NK-92 (cell line): Measurements from ENCODE around the gene IL34.
"Not testable (repeated sequence)": the region's sequence is repeated elsewhere in the genome, so short reads cannot be mapped to it uniquely, and the experiment has no call there.

Experiments used
- DNase-seq: peaks from one replicate; lab custom pipeline; 2025; ENCODE audit not compliant: unreplicated experiment; lab: John Stamatoyannopoulos, UW

The IL34 gene

DNA sequence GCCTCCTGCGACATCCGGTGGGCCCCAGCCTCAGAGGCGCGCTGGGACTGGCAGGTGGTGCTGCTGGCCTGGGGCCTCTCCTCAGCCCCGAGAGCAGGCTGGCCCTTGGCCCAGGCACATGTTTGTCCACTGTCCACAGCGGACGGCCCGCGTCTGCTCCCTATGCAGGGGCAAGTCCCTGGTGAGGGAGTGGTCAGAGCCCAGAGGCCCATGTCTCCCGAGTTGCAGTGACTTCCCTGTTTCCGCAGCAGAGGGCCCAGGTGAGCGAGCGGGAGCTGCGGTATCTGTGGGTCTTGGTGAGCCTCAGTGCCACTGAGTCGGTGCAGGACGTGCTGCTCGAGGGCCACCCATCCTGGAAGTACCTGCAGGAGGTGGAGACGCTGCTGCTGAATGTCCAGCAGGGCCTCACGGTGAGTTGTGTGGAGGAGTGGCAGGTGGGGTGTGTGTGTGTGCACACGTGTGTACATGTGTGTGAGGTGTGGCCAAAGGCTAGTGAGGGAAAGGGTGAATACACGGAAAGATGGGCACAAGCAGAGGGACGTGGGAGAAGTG lies 10.4 kb downstream of the IL34 start:
- no peak for DNase-seq

DNA sequence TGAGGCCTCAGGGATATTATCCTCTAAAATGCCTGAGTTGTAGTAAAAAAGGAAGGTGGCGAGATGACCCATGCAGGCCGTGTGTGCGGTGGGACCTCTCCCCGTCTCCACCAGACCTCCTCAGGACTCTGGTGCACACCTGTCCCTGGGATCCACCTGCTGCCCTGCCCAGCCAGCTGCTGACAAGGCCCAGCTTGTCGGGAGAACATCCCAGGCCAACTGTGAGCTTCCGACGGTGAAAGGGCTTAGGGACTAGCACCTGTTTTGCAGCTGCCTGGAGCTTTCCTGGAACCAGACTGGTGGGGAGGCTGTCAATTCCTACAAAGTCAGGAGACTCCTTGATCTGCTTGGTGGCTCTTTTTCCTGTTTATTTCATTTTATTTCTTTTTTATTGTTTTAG lies 11.6 kb downstream of the IL34 start:
- no peak for DNase-seq

DNA sequence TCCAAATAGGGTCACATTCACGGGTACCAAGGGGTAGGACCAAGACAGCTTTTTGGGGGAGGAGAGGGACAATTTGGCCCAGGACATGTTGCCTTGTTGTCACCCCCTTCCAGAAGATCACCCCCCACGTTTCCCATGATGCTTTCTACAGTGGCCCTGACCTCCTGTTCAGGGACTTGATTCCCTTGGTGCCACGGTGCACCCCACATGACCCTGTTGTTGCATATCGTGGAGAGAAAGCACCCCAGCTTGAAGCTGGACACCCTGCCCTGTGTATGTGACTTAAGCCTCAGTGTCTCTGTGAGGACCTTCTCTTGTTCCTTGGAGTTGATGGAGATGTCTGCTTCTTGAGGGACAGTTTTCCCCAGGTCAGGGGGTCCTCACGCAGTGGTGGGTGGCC lies 12.6 kb downstream of the IL34 start:
- DNase-seq = no peak

DNA sequence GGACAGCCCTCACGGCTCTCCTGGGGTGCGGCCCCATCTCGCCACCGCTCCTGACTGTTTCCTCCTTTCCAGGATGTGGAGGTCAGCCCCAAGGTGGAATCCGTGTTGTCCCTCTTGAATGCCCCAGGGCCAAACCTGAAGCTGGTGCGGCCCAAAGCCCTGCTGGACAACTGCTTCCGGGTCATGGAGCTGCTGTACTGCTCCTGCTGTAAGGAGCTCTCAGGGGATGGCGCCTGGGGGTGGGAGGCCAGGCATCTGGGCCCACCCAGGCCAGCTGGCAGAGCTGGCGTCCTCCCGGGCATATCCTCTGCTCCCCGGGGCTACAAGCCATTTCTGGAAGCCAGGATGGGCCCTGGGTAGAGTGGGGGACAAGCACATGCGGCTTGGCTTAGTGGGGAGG lies 13.2 kb downstream of the IL34 start:
- DNase-seq = no peak

DNA sequence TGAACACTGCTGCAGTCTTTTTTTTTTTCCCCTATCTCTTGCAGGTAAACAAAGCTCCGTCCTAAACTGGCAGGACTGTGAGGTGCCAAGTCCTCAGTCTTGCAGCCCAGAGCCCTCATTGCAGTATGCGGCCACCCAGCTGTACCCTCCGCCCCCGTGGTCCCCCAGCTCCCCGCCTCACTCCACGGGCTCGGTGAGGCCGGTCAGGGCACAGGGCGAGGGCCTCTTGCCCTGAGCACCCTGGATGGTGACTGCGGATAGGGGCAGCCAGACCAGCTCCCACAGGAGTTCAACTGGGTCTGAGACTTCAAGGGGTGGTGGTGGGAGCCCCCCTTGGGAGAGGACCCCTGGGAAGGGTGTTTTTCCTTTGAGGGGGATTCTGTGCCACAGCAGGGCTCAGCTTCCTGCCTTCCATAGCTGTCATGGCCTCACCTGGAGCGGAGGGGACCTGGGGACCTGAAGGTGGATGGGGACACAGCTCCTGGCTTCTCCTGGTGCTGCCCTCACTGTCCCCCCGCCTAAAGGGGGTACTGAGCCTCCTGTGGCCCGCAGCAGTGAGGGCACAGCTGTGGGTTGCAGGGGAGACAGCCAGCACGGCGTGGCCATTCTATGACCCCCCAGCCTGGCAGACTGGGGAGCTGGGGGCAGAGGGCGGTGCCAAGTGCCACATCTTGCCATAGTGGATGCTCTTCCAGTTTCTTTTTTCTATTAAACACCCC lies 13.8 kb downstream of the IL34 start:
- no peak for DNase-seq

DNA sequence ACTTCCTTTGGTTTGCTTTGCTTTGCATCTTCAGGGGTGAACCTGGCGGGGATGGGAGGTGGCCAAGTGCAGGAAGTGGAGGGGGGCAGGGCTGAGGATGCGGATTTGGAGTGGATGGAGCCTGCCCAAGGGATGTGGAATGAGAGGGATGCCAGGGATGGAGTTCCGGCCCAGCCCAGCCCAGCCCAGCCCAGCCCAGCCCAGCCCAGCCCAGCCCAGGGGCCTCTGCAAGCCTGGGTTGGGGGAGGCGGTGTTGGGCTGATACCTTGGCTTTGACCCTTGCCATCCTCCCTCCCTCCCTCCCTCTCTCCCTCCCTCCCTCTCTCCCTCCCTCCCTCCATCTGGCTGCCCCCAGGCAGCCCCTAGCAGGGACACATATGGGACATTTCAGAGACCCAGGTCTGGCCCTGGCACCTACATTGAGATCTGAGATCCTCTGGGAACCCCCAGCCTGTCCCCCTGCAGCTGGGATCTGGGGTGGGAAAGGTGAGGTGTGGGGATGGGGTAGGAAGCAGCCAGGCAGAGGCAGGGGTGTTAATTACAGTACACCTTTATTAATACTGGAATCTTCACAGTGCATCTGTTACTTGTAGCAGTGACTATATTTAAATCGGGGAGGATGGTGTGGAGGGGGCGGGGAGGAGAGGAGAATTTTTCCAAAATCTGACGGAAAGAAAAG lies 14.5 kb downstream of the IL34 start:
- DNase-seq = no peak

DNA sequence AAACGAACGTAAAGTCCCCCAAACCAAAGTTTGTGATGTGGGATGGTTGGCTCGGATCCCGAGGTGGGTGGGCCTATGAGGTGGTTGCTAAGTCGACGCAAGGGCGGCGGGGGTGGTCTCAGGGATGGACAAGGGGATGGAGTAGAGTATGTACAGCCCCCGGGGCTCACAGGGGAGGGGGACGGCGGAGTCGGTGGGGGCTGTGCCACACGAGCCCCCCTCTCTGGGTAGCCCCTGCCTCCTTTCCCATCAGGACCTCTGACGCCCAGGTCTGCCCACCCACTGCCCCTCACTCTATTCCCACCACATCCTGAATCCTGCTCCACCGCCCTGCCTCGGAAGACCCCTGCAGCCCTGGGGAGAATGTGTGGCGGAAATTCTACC lies 15.2 kb downstream of the IL34 start:
- DNase-seq = no peak

DNA sequence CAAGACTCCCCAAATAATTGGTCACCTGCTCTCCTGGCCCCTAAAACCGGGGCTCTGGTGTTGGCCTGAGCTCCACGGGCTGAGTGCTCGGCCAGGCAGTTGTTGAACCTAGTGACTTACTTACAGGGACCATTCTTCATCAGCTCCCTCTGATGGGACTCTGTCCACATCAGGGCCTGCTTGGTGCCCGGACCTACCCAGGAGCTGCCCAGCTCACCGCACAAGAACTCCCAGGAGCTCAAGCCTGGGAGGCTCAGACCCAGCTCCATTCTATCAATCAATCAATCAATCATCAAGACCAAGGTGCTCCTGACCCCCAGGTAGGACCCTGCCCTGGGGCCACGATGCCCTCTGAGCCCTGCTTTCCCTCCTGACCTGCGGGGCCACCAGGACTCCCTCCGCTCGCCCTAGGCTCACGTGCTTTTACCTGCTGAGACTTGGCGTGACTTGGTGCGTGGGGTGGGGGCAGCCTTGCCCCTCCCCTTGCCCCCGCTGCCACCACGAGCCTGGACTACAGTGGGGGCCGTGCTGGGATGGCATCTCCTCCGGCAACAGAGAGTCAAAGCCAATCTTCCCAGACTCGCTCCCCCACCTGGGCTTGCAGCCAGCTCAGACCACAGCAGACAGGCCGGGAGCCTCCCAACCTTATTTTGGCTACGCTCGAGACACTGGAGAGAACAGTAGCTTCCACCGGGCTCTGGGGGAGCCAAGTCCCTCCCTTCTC lies 15.7 kb downstream of the IL34 start:
- DNase-seq = no peak

DNA sequence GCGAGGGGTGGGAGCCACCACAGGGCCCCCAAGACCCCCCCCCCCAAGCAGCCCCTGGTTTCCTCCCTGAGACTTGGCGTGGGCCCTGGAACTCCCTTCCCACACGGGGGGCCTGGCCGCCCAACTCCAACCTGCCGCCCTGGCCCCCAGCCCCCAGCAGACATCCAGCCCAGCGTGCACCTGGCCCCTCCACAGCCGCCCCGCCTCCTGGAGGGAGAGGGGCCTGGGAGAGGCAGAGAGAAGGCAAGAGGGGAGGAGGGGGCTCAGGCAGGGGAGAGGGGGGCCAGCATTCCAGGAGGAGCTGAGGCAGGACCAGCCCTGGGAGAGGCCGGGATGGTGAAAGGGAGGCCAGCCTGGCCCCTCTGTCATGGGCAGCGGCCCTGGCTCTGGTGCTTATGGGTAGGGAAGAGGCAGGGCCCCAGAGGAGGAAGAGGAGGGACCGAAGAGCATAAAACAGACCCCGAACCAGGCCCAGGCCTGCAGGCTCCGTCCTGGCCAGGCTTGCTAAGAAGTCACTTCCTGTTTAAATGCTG lies 16.7 kb downstream of the IL34 start:
- no peak for DNase-seq

DNA sequence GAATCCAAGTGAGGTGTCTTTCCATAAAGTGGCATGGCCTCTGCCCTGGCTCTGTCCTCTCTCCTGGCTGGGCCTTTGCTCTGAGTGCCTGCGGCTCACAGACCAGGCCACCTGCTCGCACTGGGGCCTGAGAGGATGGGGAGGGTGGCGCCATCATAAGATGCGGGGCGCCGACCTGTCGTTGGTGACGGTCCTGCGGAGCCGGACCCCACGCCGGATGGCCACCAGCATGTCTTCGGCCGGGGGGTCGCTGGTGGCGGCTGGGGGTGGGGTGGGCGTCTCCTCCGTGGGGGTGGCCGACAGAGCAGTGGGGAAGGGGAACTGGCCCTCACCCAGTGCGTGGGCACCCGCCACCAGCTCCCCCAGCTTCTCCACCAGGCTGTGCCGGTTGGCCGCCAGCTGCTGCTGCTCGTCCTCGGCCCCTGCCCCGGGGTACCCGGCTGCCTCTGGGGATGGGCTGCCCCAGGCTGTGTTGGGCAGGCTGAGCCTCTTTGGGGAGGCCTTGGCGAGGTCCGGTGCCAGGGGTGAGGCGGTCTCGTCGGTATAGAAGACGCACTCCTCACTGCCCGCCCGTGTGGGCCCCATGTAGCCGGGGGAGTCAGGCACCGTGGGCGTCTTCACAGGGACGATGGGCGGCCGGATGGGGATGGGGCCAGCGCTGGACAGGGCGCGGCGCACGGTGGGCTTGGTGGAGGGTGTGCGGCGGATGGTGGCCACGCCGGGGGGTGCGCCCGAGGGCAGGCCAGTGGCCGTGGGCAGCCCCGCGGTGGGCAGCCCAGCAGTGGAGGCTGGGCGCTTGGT lies 17.4 kb downstream of the IL34 start:
- DNase-seq = no peak

DNA sequence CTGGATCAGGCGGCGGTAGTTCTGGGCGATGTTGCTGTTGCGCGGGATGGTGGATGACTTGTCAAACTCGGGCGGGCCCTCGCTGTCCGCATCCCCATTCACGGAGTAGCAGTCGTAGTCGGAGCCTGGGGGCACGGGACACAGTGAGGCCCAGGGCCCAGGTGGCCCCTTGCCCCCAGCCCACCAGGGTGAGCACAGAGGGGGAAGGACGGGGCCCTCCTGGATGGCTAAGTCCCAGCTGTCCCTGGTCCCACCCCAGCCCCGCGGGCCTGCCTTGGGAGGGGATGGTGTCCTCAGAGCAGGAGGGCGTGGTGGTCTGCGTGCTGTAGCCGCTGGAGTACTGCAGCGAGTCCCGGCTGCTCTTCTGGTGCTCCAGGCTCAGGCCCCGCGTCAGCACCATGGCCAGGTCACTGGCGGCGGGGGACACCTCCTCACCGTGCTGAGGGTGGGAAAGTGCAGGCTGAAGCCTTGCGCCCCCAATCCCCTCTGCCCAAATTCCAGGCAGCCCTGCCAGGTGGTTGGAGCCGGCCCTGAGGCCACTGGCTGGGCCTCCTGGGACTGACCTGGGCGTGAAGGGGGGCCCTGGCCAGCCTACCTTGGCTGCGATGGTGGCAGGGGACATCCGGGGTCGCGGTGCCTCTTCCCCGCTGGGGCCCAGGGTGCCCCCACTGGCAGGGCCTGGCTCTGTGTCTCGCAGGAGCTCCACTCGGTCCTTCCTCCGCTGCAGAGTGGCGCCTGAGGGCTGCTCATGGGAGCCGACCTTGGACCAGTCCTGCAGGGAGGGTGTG lies 18.2 kb downstream of the IL34 start:
- no peak for DNase-seq

DNA sequence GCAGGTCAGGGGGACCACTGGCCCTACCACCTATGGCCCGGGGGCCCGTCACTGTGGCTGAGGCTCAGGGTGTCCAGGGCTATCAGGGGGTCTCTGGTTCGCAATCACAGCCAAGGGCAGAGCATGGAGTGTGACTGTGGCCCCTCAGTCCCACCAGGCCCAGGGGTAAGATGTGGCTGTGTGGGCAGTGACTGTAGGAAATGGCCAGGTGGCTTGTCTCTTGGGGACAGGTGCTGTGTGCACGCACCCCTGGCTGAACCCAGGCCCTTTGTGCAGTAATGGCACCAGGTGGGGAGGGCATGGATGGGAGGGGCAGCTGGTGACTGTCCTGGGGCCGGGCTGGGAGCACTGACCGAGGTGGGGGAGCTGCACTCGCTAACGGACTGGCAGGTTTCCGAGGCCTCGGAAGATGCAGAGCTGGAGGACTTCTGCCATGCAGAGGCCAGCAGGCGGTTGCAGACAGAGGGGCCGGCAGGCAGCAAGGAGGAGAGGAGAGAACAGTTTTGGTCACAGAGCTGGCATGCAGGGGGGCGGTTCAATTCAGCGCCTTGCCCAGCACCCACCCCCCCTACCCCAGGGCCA lies 18.8 kb downstream of the IL34 start:
- DNase-seq = no peak

DNA sequence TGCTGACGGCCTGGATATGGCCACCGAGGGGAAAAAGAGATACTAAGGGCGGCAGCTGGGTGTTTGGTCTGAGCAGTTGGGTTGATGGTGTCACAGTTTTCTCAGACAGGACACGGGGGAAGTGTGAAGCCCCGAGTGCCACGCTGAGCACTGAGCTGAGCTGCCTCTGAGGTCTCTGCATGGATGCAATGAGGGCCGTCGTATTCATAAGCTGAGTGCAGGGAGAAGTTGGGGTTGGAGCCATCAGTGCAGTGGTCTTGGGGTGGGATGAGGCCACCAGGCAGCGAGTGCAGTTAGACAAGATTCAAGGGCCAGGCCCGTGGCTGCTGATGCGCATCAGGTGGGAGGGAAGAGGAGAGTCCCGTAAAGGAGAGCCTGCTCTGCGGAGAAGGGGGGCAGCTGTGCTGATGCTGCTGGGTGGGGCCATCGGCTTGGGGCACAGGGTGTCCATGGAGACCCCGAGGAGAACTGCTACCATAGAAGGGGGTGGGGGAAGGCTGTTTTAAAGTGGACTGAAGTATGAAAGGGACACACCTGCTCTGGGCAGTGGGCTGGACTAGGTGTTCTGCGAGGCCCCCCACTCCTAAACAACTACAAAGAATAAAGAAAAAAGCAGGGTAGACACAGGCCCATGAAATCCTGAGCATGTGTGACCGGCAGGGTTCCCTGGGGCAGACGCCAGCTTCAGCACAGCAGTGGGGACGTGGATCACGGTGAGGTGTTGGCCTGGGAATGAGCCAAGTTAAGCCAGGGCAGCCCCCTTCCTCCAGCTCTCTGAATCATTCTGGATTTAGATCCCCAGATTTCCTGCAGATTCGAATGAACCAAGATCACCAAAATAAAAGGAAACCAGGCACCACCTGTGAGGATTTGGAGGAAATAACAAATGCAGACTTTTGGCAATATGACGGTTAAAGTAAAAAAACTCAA lies 19.7 kb downstream of the IL34 start:
- no peak for DNase-seq

DNA sequence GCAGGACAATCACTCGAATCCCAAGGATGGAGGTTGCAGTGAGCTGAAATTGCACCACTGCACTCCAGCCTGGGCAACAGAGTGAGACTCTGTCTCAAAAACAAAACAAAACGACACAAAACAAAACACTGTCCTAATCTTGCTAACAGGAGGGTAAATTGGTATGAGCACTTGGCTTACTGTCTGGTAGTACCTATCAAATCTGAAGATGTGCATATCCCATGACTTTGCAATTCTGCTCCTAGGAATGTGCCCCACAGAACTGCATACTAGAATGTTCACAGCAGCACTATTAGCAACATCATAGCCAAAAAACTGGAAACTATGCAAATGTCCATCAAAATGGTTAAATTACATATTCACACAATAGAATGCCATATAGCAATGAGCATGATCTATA lies 23.8 kb downstream of the IL34 start:
- no peak for DNase-seq

DNA sequence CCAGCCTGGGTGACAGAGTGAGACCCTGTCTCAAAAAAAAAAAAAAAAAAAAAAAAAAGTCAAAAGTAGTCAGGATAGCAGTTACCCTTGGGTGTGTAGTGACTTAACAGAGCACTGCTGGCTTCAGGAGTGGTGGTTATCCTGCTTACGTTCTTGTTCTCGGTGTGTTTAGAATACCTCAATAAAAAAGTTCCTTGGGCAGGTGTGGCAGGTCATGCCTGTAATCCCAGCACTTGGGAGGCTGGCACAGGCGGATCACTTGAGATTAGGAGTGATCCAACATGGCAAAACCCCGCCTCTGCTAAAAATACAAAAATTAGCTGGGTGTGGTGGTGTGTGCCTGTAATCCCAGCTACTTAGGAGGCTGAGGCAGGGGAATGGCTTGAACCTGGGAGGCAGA lies 24.6 kb downstream of the IL34 start:
- DNase-seq = not testable (repeated sequence)

DNA sequence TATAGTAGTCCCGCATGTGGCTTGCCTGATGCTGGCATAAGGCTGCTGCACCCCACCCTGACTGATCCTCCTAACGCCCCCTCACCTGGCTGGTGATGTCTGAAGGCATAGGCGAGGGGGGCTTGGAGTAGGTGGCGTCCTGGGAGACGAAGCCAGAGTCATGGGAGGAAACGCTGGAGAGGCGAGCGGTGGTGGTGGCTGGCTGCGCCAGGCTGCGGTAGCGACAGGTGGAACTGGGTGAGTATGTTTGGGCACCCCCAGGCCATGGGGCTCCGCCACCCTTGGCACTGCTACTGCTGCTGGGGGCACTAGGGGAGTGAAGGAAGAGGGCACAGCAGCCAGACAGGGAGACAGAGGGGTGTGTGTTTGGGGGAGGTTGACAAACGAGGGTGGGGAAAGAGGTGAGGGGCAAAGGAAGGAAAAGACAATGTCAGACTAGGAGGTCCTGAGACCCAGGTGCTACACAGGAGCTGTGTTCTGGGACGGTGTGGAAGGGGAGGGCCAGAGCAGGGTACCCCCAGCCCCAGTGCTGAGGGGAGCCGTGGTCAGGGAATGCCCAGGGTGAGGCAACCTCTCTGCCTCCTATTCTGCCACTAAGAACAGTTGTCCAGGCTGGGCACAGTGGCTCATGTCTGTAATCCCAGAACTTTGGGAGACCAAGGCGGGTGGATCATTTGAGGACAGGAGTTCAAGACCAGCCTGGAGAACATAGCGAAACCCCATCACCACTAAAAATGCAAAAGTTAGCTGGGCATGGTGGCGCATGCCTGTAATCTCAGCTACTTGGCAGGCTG lies 28.1 kb downstream of the IL34 start:
- DNase-seq = no peak

DNA sequence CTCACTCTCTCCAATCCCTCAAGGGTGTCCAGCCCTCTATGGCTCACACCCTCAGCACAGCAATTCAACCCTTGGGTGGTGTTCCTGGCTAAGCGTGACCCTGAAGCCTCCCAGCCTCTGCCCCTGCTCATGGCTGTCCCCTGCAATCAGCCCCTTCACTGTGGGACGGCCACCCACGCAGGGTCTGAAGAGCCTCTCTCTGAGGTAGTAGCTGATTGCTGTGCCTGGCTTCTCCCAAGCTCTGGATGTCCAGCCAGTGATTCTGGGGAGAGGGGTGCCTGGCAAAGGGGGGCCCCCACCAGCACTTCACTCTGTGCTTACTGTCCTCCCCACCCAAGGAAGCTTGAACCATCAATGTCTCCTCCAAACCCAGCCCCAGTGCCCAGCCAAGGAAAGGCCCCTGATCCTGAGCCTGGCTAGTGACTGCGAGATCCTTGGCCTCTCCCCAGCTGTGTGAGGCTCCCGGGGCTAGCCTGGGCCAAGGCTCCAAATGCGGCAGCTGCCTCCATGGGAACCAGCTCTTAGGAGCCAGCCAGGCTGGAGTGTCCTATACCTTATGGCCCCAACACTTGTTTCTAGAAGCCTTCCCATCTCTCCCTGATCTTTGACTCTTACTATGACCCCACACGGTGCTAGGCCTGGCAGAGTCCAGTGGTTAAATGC lies 29.6 kb downstream of the IL34 start:
- no peak for DNase-seq
